Measurements from ENCODE around the gene IGFL2.

GRCh38 chr19:46116121-46116520 lies 31.9 kb upstream of the IGFL2 start:
- TF ChIP-seq JUND (IDR thresholded peaks at IDR 0.05) (no peak), CTCF (IDR thresholded peaks at IDR 0.05; ENCODE audit: low read depth, low read length, missing input control) (no peak), NR2F2 (IDR thresholded peaks at IDR 0.05) (no peak), RAD21 (IDR thresholded peaks at IDR 0.05) (no peak), GABPA (IDR thresholded peaks at IDR 0.05 in 1 of 2, conservative IDR thresholded peaks at IDR 0.05 in 1 of 2) (no peak)
- TF ChIP-seq, protein P1, sequence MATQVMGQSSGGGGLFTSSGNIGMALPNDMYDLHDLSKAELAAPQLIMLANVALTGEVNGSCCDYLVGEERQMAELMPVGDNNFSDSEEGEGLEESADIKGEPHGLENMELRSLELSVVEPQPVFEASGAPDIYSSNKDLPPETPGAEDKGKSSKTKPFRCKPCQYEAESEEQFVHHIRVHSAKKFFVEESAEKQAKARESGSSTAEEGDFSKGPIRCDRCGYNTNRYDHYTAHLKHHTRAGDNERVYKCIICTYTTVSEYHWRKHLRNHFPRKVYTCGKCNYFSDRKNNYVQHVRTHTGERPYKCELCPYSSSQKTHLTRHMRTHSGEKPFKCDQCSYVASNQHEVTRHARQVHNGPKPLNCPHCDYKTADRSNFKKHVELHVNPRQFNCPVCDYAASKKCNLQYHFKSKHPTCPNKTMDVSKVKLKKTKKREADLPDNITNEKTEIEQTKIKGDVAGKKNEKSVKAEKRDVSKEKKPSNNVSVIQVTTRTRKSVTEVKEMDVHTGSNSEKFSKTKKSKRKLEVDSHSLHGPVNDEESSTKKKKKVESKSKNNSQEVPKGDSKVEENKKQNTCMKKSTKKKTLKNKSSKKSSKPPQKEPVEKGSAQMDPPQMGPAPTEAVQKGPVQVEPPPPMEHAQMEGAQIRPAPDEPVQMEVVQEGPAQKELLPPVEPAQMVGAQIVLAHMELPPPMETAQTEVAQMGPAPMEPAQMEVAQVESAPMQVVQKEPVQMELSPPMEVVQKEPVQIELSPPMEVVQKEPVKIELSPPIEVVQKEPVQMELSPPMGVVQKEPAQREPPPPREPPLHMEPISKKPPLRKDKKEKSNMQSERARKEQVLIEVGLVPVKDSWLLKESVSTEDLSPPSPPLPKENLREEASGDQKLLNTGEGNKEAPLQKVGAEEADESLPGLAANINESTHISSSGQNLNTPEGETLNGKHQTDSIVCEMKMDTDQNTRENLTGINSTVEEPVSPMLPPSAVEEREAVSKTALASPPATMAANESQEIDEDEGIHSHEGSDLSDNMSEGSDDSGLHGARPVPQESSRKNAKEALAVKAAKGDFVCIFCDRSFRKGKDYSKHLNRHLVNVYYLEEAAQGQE (IDR thresholded peaks at IDR 0.05), result no peak
